ENCODE results near the gene AJAP1.
"Not testable (repeated sequence)": the region's sequence is repeated elsewhere in the genome, so short reads cannot be mapped to it uniquely, and the experiment has no call there.

Gene AJAP1

DNA sequence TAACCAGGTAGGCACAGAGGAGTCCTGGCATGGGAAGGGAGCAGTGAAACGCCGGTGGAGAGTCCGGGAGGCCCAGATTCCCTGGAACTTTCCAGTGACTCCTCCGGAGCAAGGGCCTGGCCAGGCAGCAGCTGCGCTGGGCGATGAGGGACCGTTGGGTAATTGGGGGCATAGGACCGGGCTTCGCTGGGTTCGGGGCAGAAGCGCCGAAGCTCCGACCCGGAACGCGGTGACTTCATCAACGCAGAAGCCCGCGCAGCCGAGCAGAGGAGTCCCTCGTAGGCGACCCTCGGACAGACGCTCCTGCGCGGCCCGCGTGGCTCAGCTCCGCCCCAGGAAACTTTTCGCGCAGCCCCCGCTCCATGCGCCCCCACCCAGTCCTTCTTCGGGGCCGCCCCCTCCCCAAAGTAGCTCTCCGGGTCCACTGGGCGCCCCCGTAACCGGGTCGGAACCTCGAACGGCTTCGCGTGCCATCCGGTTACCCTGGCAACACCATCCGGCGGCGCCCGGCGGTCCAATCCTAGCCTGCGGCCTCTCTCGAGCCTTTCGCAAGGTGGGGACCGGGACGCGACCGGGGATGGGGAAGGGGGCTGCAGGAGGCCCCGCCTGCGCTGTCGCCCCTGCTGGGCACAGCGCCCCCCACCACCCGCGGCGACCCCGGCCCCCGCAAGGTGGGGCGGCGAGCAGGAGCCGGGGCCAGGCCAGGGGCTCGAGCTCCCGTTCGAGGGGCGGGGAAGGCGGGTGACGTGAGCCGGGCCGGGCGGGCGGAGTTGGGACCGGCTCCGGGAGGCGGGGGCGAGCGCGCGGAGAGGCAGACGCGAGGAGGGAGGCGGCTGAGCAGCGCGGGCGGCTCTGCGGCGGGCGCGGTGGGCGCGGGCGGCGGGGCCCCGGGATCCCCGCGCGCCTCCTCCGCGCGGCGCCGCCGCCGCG is at the start of gene AJAP1:
AJAP1 (plus strand) TSS at position 814 of the 930 bp plus-strand sequence. CDS start 817 bp downstream, outside the sequence.
- DNase-seq = no peak

GRCh38 chr1:4605158-4605557 is 49.3 kb upstream of the AJAP1 start:
- no peak for DNase-seq

GRCh38 chr1:4611563-4612341 is 42.7 kb upstream of the AJAP1 start:
- no peak for DNase-seq

- no peak for DNase-seq
Observed at GRCh38 chr1:4612991-4613390, 41.4 kb upstream of the AJAP1 start.

- DNase-seq = no peak
Observed at GRCh38 chr1:4613606-4614370, 40.6 kb upstream of the AJAP1 start.

DNA sequence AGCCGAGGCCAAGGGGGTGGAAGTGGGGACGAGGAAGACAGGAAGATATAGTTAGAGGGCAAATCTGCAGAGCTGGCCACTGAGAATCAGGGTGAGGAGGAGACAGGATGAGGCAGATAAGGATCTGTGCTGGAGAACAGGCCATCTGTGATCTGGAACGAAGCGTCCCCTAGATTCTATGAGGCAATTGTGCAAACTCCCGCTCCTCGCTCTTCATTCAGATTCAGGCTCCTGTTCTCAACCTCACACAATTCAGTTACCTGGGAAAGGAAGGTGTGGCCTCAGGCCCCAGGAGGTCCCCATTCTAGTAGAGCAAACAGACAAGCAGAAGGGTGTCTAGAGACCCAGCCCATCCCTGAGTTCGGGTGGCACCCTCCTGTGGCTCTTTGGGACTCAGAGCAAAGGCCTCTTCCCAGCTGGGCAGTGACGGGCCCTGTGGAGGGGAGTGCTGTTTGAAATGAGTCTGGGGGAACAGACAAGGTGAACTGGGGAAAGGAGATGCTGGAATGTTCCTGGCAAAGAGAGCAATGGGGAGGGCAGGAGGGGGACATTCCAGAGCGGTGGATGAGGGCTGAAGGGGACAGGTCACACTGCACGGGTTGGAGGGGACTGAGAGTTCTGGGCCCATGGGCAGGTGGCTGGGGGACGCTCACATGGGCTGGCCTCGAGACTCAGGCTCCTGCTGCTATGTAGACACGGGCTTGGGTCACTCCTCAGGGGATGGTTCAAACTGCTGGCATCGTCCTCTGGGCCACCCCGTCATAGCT is 39.9 kb upstream of the AJAP1 start:
- no peak for DNase-seq

GRCh38 chr1:4615138-4615470 is 39.3 kb upstream of the AJAP1 start:
- DNase-seq = no peak

DNA sequence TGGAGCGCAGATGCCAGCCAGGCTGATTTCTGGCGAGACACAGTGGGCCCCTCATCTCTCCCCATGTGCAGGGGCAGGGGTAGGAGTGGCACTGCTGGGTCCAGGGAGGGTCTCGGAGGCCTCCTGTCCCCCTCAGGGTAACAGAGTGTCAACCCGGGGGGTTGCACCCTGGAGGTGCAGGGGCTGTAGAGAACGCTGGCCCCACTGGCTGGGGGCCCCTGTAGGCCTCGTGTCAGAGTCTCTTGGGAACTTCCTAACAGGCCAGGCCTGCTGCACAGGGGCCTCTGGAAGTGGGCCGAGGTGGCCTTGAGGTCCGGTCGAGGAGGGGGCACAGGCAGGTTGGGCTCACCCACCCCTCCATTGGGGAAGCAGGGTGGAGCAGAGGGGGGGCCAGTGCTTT is 38.9 kb upstream of the AJAP1 start:
- no peak for DNase-seq

GRCh38 chr1:4616831-4617465 is 37.5 kb upstream of the AJAP1 start:
- DNase-seq = no peak

- no peak for DNase-seq
Observed at GRCh38 chr1:4617506-4617905, 36.9 kb upstream of the AJAP1 start.

- DNase-seq = not testable (repeated sequence)
Observed at GRCh38 chr1:4618827-4619226, 35.6 kb upstream of the AJAP1 start.

DNA sequence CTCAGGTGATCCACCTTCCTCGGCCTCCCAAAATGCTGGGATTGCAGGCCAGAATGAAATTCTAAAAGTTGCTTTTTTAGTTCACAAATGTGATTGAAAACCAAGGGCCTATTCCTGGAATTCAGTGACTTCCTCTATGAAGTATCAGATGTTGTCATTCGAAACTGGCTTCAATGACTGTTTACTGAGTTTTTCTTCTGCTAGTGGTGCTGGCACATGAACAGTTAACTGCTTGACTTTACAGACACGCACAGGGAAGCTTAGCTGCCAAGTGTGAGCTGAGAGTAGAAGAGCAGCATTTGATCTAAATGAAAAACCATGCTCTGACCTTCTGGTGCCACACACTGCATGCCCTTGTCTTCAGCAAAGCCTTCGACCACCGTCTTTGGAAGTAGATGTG is 32.8 kb upstream of the AJAP1 start:
- DNase-seq = no peak

DNA sequence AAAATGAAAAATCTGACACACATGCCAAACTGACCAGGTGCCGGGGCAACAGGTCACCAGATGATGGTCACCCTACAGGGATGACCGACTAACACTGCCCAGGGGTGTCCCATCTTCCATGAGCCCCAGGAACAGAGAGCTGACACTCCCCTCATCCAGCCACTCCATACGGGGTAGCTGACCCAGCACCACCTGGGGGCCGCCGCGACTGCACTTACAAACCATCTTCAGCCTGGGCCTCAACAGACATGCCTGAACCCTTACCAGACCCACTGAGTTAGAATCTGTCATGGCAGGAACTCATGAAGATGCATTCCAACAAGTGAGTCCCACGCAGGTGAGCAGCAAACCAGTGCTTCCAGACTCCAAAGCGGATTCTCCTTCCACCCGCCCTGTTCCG is 31.6 kb upstream of the AJAP1 start:
- no peak for DNase-seq

DNA sequence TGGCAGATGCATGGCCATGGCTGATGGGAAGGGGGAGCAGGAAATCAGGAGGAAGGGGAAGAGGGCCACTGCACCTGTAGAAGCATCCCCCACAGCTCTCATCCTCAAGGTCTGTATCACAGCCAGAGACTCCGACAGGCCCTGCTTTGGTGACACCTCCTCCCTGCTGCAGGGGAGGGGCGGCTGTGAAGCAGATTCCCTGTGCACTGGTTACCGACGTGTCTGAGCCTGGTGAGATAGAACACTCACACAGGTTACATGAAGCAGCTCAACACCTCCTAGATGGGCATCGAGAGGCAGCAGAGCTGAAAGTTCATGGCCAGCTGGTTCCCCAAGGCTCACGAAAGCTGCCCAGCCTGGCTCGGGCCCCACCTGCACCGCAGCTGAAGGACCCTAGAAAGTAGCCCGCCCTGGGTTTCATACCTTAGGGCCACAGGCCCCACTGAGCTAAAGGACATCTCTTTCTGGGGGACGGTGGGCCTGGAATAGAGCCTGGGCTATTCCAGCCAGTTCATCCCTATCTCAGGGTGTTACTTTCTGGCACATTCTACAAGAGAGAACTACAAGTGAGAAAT is 30.2 kb upstream of the AJAP1 start:
- no peak for DNase-seq

- no peak for DNase-seq
Observed at GRCh38 chr1:4624801-4625200, 29.6 kb upstream of the AJAP1 start.

DNA sequence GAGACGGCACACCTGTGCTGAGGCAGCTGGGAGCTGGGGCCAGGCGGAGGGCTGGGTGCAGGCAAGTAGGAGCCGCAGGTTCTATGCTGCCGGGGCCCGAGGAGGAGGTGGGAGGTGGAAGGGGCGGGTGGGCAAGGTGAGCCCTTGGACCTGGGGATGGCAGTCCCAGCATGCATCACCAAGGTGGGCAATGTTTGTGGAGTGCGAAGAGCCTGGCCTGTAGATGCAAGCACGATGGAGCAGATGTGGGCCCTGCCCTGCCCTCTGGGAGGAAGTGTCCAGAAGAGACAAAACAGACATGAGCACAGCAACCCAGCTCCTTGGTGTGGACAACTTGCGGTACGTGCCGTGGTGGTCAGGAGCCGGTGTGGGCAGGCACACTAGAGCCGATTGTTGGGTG is 28.3 kb upstream of the AJAP1 start:
- DNase-seq = no peak

DNA sequence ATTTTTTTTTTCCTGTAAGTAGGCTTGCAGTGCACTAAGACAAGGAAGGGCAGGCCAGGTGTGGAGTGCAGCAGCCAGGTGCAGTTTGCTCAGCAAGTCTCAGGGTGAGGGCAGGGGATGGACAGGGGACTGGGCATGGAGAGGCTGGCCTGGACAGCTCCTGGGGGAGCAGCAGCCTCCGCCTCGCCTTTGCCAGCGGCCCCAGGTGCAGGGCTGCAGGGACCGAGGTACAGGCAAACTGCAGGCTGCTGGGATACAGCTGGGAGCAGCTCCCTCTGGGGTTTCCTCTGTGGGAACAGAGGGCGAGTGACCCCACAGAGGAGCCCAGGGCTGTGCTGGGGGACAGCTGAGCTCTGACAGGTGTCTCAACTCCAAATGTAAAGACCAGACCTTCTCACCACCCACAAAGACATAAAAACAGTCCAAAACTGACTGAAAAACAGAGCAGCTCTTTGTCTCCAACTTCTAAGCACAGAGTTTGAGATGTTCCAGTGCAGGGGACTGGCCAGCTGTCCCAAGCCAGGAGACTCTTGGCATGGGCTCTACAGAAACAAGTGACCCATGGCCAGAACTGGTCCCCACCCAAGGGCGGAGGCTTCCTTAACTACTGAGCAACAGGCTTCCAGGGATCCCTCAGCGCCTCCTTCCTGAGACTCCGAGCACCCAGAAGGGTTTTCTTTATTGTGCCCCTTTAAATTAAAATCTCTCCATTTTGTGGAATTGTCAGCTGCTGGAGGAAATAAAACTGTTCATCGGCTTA is 27.7 kb upstream of the AJAP1 start:
- no peak for DNase-seq

DNA sequence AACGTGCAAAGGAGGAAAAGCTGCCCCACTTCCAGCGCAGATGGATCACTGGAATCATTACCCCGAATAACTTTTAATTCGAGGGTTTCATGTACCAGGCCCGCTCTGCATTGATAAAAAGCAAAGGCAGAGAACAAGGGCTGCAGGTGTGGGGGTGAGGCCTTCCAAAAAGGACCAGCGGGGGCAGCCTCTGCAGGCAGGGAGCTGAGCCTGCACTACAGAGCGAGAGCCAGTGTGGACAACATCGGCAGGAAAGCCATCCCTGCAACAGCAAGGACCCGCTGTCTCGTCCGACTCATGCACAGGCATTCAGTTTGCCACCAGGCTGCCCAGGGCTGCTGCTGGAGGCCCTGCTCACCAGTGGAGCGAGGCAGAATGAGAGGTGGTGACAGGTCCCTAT is 27.1 kb upstream of the AJAP1 start:
- DNase-seq = no peak

- no peak for DNase-seq
Observed at GRCh38 chr1:4628992-4629391, 25.4 kb upstream of the AJAP1 start.

DNA sequence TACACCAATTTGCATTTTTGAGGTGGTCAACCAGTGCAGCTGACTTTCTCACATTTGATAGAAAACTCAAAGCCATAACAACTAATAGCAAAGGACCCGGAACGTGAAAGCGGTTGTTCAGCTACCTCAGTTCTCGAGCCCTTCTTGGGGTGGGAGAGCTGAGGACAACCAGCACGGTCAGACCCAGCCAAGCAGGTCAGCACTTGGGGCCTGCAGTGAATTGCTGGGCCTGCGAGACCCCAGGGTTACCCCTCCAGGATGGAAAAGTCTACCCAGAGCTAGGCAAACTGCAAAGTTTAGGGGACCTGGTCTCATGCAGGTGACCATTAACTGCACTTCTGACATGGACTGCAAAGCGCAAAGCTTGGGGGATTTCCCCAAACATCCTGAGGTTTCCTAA is 23.8 kb upstream of the AJAP1 start:
- no peak for DNase-seq

GRCh38 chr1:4631321-4631720 is 23.1 kb upstream of the AJAP1 start:
- no peak for DNase-seq
